Smooth muscle cell (in vitro differentiated cells): ENCODE measurements around the gene GAB1. TPM values are rescaled to one million over a fixed set of nuclear protein-coding genes. Genes with fewer than 3 reads are reported as not detected.

Experiments
- DNase-seq: peaks from one replicate; lab custom pipeline; 2025; ENCODE audit not compliant: unreplicated experiment; lab: John Stamatoyannopoulos, UW
- H2AFZ ChIP-seq: fragments of 200-600 bp; sonication (generic); 2 replicates; pipeline ENCODE4 v1.6.0; 2016; ENCODE audit warnings: antibody characterized with exemption, low read depth, mild to moderate bottlenecking
- H3F3A ChIP-seq: fragments of 200-600 bp; sonication (generic); 2 replicates; pipeline ENCODE4 v1.6.0; 2017; ENCODE audit warnings: antibody characterized with exemption, low read depth
- H3K27ac ChIP-seq: fragments of 200-600 bp; sonication (generic); 2 replicates; pipeline ENCODE4 v1.5.1; 2016; ENCODE audit warnings: low read depth, mild to moderate bottlenecking
- H3K27me3 ChIP-seq: fragments of 200-600 bp; sonication (generic); 2 replicates; pipeline ENCODE4 v1.6.1; 2016; ENCODE audit warnings: low read depth, mild to moderate bottlenecking
- H3K36me3 ChIP-seq: fragments of 200-600 bp; sonication (generic); 2 replicates; pipeline ENCODE4 v1.5.1; 2016; ENCODE audit warnings: low read depth
- H3K4me1 ChIP-seq: fragments of 200-600 bp; sonication (generic); 2 replicates; pipeline ENCODE4 v1.5.1; 2016; ENCODE audit warnings: low read depth
- H3K4me2 ChIP-seq: fragments of 200-600 bp; sonication (generic); 2 replicates; pipeline ENCODE4 v1.6.0; 2016; ENCODE audit warnings: mild to moderate bottlenecking
- H3K4me3 ChIP-seq: fragments of 200-600 bp; sonication (generic); 2 replicates; pipeline ENCODE4 v1.5.1; 2016; ENCODE audit warnings: mild to moderate bottlenecking
- H3K79me2 ChIP-seq: fragments of 200-600 bp; sonication (generic); 2 replicates; pipeline ENCODE4 v1.6.0; 2016; ENCODE audit warnings: low read depth, mild to moderate bottlenecking
- H3K9ac ChIP-seq: fragments of 200-600 bp; sonication (generic); 2 replicates; pipeline ENCODE4 v1.6.0; 2016; ENCODE audit warnings: low read depth
- H3K9me3 ChIP-seq: fragments of 200-600 bp; sonication (generic); replicated peaks from 2 replicates; pipeline ENCODE4 v1.5.1; 2016; ENCODE audit warnings: low read depth
- H4K20me1 ChIP-seq: fragments of 200-600 bp; sonication (generic); 2 replicates; pipeline ENCODE4 v1.6.0; 2016; ENCODE audit warnings: low read depth
- WGBS: methylation state at CpG from one replicate; pipeline ENCODE4 v1.1.7; 2016; ENCODE audit warnings: low lambda C conversion rate; 5-methylcytosine and 5-hydroxymethylcytosine counted together
- polyA plus RNA-seq: library from polyadenylated mRNA; unstranded; fragments of >200 nt; fragmentation: Nextera tagmentation; extraction: Ambion mirVana; gene quantifications from 2 replicates; pipeline ENCODE4 v1.2.1, GENCODE V29; 2016
- total RNA-seq: library from RNA; depleted of rRNA; stranded (reverse); fragments of >200 nt; gene quantifications from 2 replicates; pipeline ENCODE4 v1.2.3, GENCODE V29; 2014
- TF ChIP-seq, protein P1 (sequence below): fragments of 200-600 bp; sonication (generic); IDR thresholded peaks from 2 replicates; pipeline ENCODE4 v1.5.1; 2017; ENCODE audit warnings: borderline replicate concordance, mild to moderate bottlenecking, antibody characterized with exemption; ENCODE audit not compliant: insufficient read depth, poor library complexity, severe bottlenecking

Gene GAB1
- total and polyA plus RNA-seq, 2 experiments from 2014 or later = 0.50 to 22.5 TPM

DNA sequence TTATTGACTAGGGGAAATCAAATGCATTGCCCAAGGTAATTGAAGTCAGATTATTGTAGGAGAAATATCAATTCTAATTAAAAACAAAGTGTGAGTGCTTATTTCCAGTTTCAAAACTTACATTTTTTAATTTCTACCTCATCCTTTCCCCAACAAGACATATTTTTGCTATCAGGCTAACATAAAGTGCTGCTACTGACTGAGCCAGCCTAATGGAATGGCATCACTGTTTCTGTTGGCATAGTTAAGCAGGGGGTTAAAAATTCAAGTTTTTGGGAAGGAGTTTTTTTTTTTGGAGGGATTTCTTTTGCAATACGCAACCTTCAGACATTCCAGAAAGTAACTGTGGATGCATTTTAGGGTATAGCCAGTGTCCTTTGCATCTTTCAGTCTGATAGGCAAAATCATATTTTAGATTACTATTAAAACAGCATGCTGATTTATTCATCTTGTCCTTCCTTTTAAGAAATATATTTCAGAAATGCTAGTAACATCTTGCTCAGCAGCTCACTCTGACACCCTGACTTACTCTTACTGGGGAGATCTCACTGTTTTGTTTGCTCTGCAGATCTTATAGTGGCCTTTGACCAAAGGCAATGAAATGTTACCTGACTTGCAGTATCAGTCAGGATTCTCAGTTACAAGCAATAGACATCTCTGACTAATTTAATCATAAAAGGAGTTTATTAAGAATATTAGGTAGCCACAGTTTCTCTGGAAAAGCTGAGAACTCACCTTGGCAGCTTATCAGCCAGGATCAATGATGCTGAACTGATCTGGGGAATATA lies 24.4 kb downstream of the GAB1 start:
- WGBS = 81% methylated on average over 1 of the region's 1 CpG
- Histone ChIP-seq H3K4me3 (no peak overlapping the region), H3K27ac (no peak overlapping the region), H3K4me1 (peaks cover 5% of the 10 kb centered on the region), H3K9me3 (no peaks in the 10 kb centered on the region), H3K27me3 (no peaks in the 10 kb centered on the region), H3F3A (no peaks in the 10 kb centered on the region), H3K4me2 (no peak overlapping the region), H4K20me1 (peaks cover 22% of the 10 kb centered on the region), H3K9ac (no peak overlapping the region), H3K36me3 (no peaks in the 10 kb centered on the region), H3K79me2 (peaks cover 69% of the 10 kb centered on the region), H2AFZ (no peak overlapping the region)
- DNase-seq = no peak
- TF ChIP-seq, protein P1, sequence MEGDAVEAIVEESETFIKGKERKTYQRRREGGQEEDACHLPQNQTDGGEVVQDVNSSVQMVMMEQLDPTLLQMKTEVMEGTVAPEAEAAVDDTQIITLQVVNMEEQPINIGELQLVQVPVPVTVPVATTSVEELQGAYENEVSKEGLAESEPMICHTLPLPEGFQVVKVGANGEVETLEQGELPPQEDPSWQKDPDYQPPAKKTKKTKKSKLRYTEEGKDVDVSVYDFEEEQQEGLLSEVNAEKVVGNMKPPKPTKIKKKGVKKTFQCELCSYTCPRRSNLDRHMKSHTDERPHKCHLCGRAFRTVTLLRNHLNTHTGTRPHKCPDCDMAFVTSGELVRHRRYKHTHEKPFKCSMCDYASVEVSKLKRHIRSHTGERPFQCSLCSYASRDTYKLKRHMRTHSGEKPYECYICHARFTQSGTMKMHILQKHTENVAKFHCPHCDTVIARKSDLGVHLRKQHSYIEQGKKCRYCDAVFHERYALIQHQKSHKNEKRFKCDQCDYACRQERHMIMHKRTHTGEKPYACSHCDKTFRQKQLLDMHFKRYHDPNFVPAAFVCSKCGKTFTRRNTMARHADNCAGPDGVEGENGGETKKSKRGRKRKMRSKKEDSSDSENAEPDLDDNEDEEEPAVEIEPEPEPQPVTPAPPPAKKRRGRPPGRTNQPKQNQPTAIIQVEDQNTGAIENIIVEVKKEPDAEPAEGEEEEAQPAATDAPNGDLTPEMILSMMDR = no peak

DNA sequence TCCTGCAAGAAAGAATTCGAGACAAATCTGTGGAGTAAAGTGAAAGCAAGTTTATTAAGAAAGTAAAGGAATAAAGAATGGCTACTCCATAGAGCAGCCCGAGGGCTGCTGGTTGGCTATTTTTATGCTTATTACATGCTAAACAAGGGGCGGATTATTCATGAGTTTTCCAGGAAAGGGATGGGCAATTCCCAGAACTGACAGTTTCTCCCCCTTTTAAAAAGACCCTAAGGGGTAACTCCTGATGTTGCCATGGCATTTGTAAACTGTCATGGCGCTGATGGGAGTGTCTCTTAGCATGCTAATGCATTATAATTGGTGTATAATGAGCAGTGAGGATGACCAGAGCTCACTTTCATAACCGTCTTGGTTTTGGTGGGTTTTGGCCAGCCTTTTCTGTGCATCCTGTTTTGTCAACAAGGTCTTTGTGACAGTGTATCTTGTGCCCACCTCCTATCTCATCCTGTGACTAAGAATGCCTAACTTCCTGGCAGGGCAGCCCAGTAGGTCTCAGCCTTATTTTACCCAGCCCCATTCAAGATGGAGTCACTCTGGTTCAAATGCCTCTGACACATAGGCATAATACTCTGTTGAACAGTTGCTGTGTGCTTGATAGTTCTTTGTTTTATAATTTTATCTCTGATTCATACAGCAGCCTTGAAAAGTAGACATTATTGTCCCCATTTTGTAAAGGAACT lies 25.8 kb downstream of the GAB1 start:
- no peaks in the 10 kb centered on the region for H3F3A ChIP-seq
- no peak overlapping the region for H3K9ac ChIP-seq
- WGBS = 96% methylated on average over 5 of the region's 5 CpGs
- H4K20me1 ChIP-seq = peaks cover 22% of the 10 kb centered on the region
- TF ChIP-seq, protein P1 = no peak
- H3K27ac ChIP-seq = no peak overlapping the region
- no peaks in the 10 kb centered on the region for H3K36me3 ChIP-seq
- no peak overlapping the region for H2AFZ ChIP-seq
- no peaks in the 10 kb centered on the region for H3K27me3 ChIP-seq
- no peak for DNase-seq
- no peaks in the 10 kb centered on the region for H3K9me3 ChIP-seq
- H3K79me2 ChIP-seq = peaks cover 63% of the 10 kb centered on the region
- H3K4me1 ChIP-seq = no peaks in the 10 kb centered on the region
- no peak overlapping the region for H3K4me3 ChIP-seq
- H3K4me2 ChIP-seq = no peak overlapping the region

DNA sequence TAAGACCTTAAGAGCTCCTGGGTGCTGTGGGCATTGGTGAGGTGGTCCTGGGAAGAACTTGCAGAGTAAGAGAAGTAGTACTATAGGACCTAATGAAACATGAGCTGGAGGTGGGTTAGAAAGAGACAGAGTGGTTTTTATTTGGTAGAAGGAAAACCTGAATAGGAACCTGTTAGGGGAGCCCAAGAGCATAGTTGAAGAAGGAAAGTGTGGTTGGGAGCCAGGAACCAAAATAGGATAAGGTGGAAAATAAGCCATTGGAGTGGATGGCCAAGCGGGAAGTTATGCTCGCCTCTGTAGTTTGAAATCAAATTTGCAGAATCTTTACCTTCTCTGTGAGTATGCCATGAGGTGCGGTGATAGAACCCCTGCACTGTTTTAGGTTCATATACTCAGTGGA lies 26.7 kb downstream of the GAB1 start:
- no peaks in the 10 kb centered on the region for H3K36me3 ChIP-seq
- H3K27ac ChIP-seq = no peak overlapping the region
- TF ChIP-seq, protein P1 = no peak

More for the DNA sequence above, 26.7 kb downstream of the GAB1 start:
- H3K4me3 ChIP-seq = no peak overlapping the region
- no peak overlapping the region for H3K9ac ChIP-seq
- no peaks in the 10 kb centered on the region for H3F3A ChIP-seq
- H4K20me1 ChIP-seq = peaks cover 22% of the 10 kb centered on the region
- 97% methylated on average over 3 of the region's 3 CpGs for WGBS
- no peaks in the 10 kb centered on the region for H3K27me3 ChIP-seq
- H3K79me2 ChIP-seq = peaks cover 61% of the 10 kb centered on the region
- H2AFZ ChIP-seq = no peak overlapping the region
- H3K4me1 ChIP-seq = no peaks in the 10 kb centered on the region
- H3K4me2 ChIP-seq = no peak overlapping the region
- no peaks in the 10 kb centered on the region for H3K9me3 ChIP-seq
- no peak for DNase-seq
